Mesothelial cell of epicardium (in vitro differentiated cells): Measurements from ENCODE around the gene TPR. TPM values are rescaled to one million over a fixed set of nuclear protein-coding genes. Genes with fewer than 3 reads are reported as not detected.

Experiments used
- DNase-seq, 2 experiments: peaks; one replicate each; pipeline ENCODE4 v3.0.0; 2021; ENCODE audit warnings: low spot score in 2 of 2; ENCODE audit not compliant: unreplicated experiment in 2 of 2
- H3K27ac Mint-ChIP-seq: 2 replicates; pipeline ENCODE4 v1.8.0; 2021; ENCODE audit warnings: mixed read lengths
- H3K27me3 Mint-ChIP-seq: 2 replicates; pipeline ENCODE4 v1.8.0; 2021; ENCODE audit warnings: low read depth, mixed read lengths
- H3K36me3 Mint-ChIP-seq: 2 replicates; pipeline ENCODE4 v1.8.0; 2021; ENCODE audit warnings: mixed read lengths
- H3K4me1 Mint-ChIP-seq: 2 replicates; pipeline ENCODE4 v1.8.0; 2021; ENCODE audit warnings: mixed read lengths
- H3K4me3 Mint-ChIP-seq: 2 replicates; pipeline ENCODE4 v1.8.0; 2021; ENCODE audit warnings: mild to moderate bottlenecking, moderate library complexity, mixed read lengths
- H3K9me3 Mint-ChIP-seq: 2 replicates; pipeline ENCODE4 v1.8.0; 2021; ENCODE audit warnings: mixed read lengths
- CTCF ChIP-seq: fragments of 200-600 bp; sonication (generic); IDR thresholded peaks from one replicate; pipeline ENCODE4 v1.5.0; 2021; ENCODE audit warnings: antibody characterized with exemption; ENCODE audit not compliant: unreplicated experiment
- total RNA-seq: library from RNA; stranded (reverse); gene quantifications from 3 replicates; pipeline ENCODE4 v1.2.1, GENCODE V29; 2021

TPR gene
- total RNA-seq, 1 donor from 2014 or later: 130 TPM

DNA sequence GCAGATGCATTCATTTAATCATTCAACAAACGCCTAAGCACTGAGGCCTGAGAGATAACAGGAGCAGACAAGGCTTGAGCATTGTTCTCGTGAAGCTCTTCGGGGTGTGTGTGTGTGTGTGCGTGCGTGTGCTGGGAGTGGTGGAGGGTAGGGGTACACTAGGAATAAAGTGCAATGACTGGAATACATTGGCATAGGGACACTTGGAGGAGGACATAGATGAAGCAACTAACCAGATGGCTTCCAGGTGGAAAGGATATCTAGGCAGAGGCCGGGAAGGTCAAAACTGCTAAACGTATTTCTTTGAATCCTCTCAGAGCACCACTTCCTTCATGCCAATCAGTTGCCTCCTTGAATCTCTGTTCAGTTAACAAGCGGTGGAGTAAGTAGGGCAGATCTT lies 92.6 kb downstream of the TPR start:
- no peak for DNase-seq
- Mint-ChIP-seq H3K4me1 (no peaks in the 10 kb centered on the region), H3K27me3 (no peaks in the 10 kb centered on the region), H3K9me3 (no peaks in the 10 kb centered on the region), H3K36me3 (no peaks in the 10 kb centered on the region), H3K27ac (no peak overlapping the region), H3K4me3 (no peak overlapping the region)
- no peak for TF ChIP-seq CTCF

GRCh38 chr1:186275822-186276221 lies 99.2 kb downstream of the TPR start:
- DNase-seq: no peak
- no peaks in the 10 kb centered on the region for H3K27me3 Mint-ChIP-seq
- TF ChIP-seq CTCF: no peak
- no peaks in the 10 kb centered on the region for H3K36me3 Mint-ChIP-seq
- H3K9me3 Mint-ChIP-seq: no peaks in the 10 kb centered on the region
- H3K4me1 Mint-ChIP-seq: peaks cover 2% of the 10 kb centered on the region
- H3K4me3 Mint-ChIP-seq: no peak overlapping the region
- no peak overlapping the region for H3K27ac Mint-ChIP-seq

DNA sequence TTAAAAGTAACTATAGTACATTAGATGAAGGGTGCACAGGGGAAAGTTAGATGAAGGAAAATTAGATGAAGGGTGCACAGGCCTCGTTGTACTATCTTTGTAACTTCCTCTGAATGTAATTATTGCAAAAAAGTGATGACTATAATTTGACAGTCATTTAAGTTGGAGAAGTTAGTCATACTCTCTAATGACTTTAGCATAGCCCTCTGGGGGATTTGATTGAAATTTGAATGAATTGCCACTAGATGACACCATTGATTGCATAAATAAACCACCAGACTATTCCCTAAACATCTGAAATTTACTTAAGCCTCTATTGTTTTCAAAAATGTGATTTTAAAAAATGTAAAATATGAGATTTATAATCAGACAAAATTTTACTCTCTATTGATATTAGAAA lies 102.6 kb downstream of the TPR start:
- H3K27me3 Mint-ChIP-seq: no peaks in the 10 kb centered on the region
- no peak for DNase-seq
- H3K36me3 Mint-ChIP-seq: no peaks in the 10 kb centered on the region
- H3K4me3 Mint-ChIP-seq: no peak overlapping the region
- peaks cover 6% of the 10 kb centered on the region for H3K9me3 Mint-ChIP-seq
- TF ChIP-seq CTCF: no peak
- no peak overlapping the region for H3K27ac Mint-ChIP-seq
- H3K4me1 Mint-ChIP-seq: peaks cover 2% of the 10 kb centered on the region

DNA sequence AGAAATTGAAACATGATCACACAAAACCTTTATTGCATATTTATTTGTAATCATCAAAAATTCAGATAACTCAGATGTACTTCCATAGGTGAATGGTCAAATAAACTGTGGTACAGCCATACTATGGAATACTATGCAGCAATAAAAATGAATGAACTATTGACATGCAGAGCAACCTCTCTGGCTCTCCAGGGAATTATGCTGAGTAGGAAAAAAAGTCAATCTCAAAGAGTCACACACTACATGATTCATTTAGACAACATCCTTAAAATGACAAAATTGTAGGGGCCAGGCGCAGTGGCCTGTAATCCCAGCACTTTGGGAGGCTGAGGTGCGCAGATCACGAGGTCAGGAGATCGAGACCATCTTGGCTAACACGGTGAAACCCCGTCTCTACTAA lies 104.0 kb downstream of the TPR start:
- H3K4me3 Mint-ChIP-seq: no peak overlapping the region
- no peak for TF ChIP-seq CTCF

More for the DNA sequence above, 104.0 kb downstream of the TPR start:
- peaks cover 2% of the 10 kb centered on the region for H3K4me1 Mint-ChIP-seq
- peaks cover 9% of the 10 kb centered on the region for H3K9me3 Mint-ChIP-seq
- no peaks in the 10 kb centered on the region for H3K27me3 Mint-ChIP-seq
- DNase-seq: no peak
- H3K27ac Mint-ChIP-seq: no peak overlapping the region
- H3K36me3 Mint-ChIP-seq: no peaks in the 10 kb centered on the region

Other genes starting within 250 kb of the TPR start
- gene PRG4, start 79.0 kb downstream of the TPR start, total RNA-seq: 0.04 TPM in 2 of 3 replicates, not detected in the other
- gene ODR4, start 585 bp upstream of the TPR start, total RNA-seq: 22.6 to 28.4 TPM (median 27.4 TPM) in 3 replicates
- gene PDC, start 85.9 kb upstream of the TPR start, total RNA-seq: not detected in 3 replicates